ENCODE results near the gene CDH23. TPM values are rescaled to one million over a fixed set of nuclear protein-coding genes. Genes with fewer than 3 reads are reported as not detected.

CDH23 gene
- total and polyA plus RNA-seq, 7 donors, result 1.00 to 3.8 (median 1.9) TPM

GRCh38 chr10:71860243-71861029 lies 463.7 kb downstream of the CDH23 start:
- peak overlapping the region; percentile 98 for H3K27ac ChIP-seq
- intact Hi-C loops (cut with DNase I), result no loop called here
- no peaks in the 10 kb centered on the region for H3K27me3 ChIP-seq (ENCODE audit: insufficient read depth in 3 of 3, low read length in 2 of 3)
- DNase-seq (peak; percentile 96 to 98), ATAC-seq (peak; percentile 94 to 97 (median 96))
- H3K4me1 ChIP-seq, result peaks cover 42% of the 10 kb centered on the region
- TF ChIP-seq, protein P1, sequence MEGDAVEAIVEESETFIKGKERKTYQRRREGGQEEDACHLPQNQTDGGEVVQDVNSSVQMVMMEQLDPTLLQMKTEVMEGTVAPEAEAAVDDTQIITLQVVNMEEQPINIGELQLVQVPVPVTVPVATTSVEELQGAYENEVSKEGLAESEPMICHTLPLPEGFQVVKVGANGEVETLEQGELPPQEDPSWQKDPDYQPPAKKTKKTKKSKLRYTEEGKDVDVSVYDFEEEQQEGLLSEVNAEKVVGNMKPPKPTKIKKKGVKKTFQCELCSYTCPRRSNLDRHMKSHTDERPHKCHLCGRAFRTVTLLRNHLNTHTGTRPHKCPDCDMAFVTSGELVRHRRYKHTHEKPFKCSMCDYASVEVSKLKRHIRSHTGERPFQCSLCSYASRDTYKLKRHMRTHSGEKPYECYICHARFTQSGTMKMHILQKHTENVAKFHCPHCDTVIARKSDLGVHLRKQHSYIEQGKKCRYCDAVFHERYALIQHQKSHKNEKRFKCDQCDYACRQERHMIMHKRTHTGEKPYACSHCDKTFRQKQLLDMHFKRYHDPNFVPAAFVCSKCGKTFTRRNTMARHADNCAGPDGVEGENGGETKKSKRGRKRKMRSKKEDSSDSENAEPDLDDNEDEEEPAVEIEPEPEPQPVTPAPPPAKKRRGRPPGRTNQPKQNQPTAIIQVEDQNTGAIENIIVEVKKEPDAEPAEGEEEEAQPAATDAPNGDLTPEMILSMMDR (IDR thresholded peaks at IDR 0.05), result no peak
- no peaks in the 10 kb centered on the region for H3K36me3 ChIP-seq (ENCODE audit: insufficient read depth in 1 of 2, low read depth in 1 of 2)
- H3K9me3 ChIP-seq, result no peaks in the 10 kb centered on the region
- H3K4me3 ChIP-seq, result peak overlapping the region; percentile 17
- WGBS, 3 donors, result 7 to 15% (median 13%) methylated on average over 11 of the region's 11 CpGs

- TF ChIP-seq, protein P1 (IDR thresholded peaks at IDR 0.05), result no peak
- peak overlapping the region; percentile 98 for H3K27ac ChIP-seq
- WGBS, 3 donors, result 95 to 96% (median 96%) methylated on average over 6 of the region's 6 CpGs
- DNase-seq, result no peak
- no peaks in the 10 kb centered on the region for H3K36me3 ChIP-seq (ENCODE audit: insufficient read depth in 1 of 2, low read depth in 1 of 2)
- no peak overlapping the region for H3K4me3 ChIP-seq
- ATAC-seq, result no peak
- no peaks in the 10 kb centered on the region for H3K9me3 ChIP-seq
- peaks cover 52% of the 10 kb centered on the region for H3K4me1 ChIP-seq
- H3K27me3 ChIP-seq (ENCODE audit: insufficient read depth in 3 of 3, low read length in 2 of 3), result no peaks in the 10 kb centered on the region
- intact Hi-C loops (cut with DNase I), result no loop called here
These were observed 466.5 kb downstream of the CDH23 start for GRCh38 chr10:71863203-71863602.

DNA sequence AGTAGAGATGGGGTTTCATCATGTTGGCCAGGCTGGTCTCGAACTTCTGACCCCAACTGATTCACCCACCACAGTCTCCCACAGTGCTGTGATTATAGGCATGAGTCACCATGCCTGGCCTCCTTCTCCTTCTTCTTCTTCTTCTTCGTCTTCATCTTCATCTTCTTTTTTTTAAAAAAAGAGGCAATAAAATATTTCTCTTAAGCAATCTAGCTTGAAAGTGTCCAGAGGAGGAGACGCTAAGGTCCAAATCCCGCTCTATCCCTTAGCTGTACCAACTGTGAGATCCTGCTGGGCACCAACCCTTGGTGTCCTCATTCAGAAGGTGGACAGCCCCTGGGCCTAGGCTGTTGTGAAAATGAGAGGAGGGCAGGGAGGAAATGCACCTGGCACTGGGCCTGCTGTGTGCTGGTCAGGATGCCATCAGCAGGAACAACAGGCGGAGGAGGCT lies 468.2 kb downstream of the CDH23 start:
- DNase-seq (no peak), ATAC-seq (no peak)
- Histone ChIP-seq H3K36me3 (ENCODE audit: insufficient read depth in 1 of 2, low read depth in 1 of 2) (no peaks in the 10 kb centered on the region), H3K9me3 (no peaks in the 10 kb centered on the region), H3K4me1 (peaks cover 45% of the 10 kb centered on the region), H3K27ac (peak overlapping the region; percentile 46), H3K27me3 (ENCODE audit: insufficient read depth in 3 of 3, low read length in 2 of 3) (no peaks in the 10 kb centered on the region), H3K4me3 (no peak overlapping the region)
- WGBS, 3 donors, result 78 to 91% (median 81%) methylated on average over 5 of the region's 5 CpGs
- intact Hi-C loops (cut with DNase I), result no loop called here
- TF ChIP-seq, protein P1 (IDR thresholded peaks at IDR 0.05), result no peak

Other genes starting within 250 kb of the CDH23 start
- 1 to 10 TPM; 1.1 to 5.7 (median 2.5) TPM for gene UNC5B, start 184.3 kb upstream of the CDH23 start, total RNA-seq
- gene UNC5B, start 184.3 kb upstream of the CDH23 start, polyA plus RNA-seq, result 1 to 10 TPM in 2 of 3 donors, under 1 TPM in 1; 0.65 to 1.3 (median 1.1) TPM
- 1 to 10 TPM in 3 of 4 donors, under 1 TPM in 1; 0.64 to 2.2 (median 1.3) TPM for gene SLC29A3, start 77.7 kb upstream of the CDH23 start, total RNA-seq
- gene SLC29A3, start 77.7 kb upstream of the CDH23 start, polyA plus RNA-seq, result under 1 TPM; 0.75 to 0.81 (median 0.80) TPM

Measured in psoas muscle (tissue), 8 donors.